Liver (tissue), 3 donors: ENCODE measurements around the gene PPP1R36.

ENCODE experiments used
- ATF3 ChIP-seq: IDR thresholded peaks from 2 replicates; pipeline ENCODE4 v1.6.1; 2016; ENCODE audit warnings: antibody characterized with exemption
- CTCF ChIP-seq: fragments of 150-350 bp; IDR thresholded peaks from 2 replicates; pipeline ENCODE4 v1.5.1; 2017; ENCODE audit warnings: improper control_type of control experiment, low read depth, low read length; ENCODE audit not compliant: missing input control
- EGR1 ChIP-seq, 2 donors: IDR thresholded peaks; 2 replicates each; pipeline ENCODE4 v1.6.1; 2016 to 2018; ENCODE audit warnings: antibody characterized with exemption in 2 of 2, low read depth in 2 of 2
- GABPA ChIP-seq, 2 donors: IDR thresholded peaks in 1 of 2; conservative IDR thresholded peaks in 1 of 2; 2 replicates each; pipeline ENCODE4 v1.6.1; 2016; ENCODE audit warnings: antibody characterized with exemption in 2 of 2, mild to moderate bottlenecking in 1 of 2, moderate library complexity in 1 of 2
- JUND ChIP-seq, 2 donors: IDR thresholded peaks; 2 replicates each; pipeline ENCODE4 v1.6.1; 2016; ENCODE audit warnings: antibody characterized with exemption in 2 of 2
- NR2F2 ChIP-seq: IDR thresholded peaks from 2 replicates; pipeline ENCODE4 v1.6.1; 2016; ENCODE audit warnings: antibody characterized with exemption
- RAD21 ChIP-seq, 2 donors: IDR thresholded peaks; 2 replicates each; pipeline ENCODE4 v1.6.1; 2016; ENCODE audit warnings: antibody characterized with exemption in 2 of 2, mild to moderate bottlenecking in 2 of 2
- RXRA ChIP-seq, 2 donors: IDR thresholded peaks; 2 replicates each; pipeline ENCODE4 v1.6.1; 2017 to 2018; ENCODE audit warnings: antibody characterized with exemption in 2 of 2, mild to moderate bottlenecking in 1 of 2
- SP1 ChIP-seq: IDR thresholded peaks from 2 replicates; pipeline ENCODE4 v1.6.1; 2018; ENCODE audit warnings: antibody characterized with exemption, mild to moderate bottlenecking
- YY1 ChIP-seq: IDR thresholded peaks from 2 replicates; pipeline ENCODE4 v1.6.1; 2016; ENCODE audit warnings: antibody characterized with exemption, mild to moderate bottlenecking
- donor health status: healthy.
- donor health status: healthy.

GRCh38 chr14:64636980-64637429 is 87.2 kb downstream of the PPP1R36 start:
- TF ChIP-seq CTCF (no peak), SP1 (peak; percentile 3), NR2F2 (no peak), RXRA (IDR thresholded peaks at IDR 0.05) (no peak), RAD21 (IDR thresholded peaks at IDR 0.05) (peak in 1 of 2 donors; percentile 0), YY1 (peak; percentile 13), ATF3 (peak; percentile 19), EGR1 (IDR thresholded peaks at IDR 0.05; ENCODE audit: low read depth in 2 of 2) (no peak), GABPA (IDR thresholded peaks at IDR 0.05 in 1 of 2, conservative IDR thresholded peaks at IDR 0.05 in 1 of 2) (no peak), JUND (IDR thresholded peaks at IDR 0.05) (no peak)
